ENCODE measurements around the gene MALAT1. TPM values are rescaled to one million over a fixed set of nuclear protein-coding genes. Genes with fewer than 3 reads are reported as not detected.

MALAT1 gene
- total and polyA plus RNA-seq, 2 of the 8 experiments (the other 6 are each of a cell fraction or from before 2014, with no cell fraction given): 115 to 984 TPM

DNA sequence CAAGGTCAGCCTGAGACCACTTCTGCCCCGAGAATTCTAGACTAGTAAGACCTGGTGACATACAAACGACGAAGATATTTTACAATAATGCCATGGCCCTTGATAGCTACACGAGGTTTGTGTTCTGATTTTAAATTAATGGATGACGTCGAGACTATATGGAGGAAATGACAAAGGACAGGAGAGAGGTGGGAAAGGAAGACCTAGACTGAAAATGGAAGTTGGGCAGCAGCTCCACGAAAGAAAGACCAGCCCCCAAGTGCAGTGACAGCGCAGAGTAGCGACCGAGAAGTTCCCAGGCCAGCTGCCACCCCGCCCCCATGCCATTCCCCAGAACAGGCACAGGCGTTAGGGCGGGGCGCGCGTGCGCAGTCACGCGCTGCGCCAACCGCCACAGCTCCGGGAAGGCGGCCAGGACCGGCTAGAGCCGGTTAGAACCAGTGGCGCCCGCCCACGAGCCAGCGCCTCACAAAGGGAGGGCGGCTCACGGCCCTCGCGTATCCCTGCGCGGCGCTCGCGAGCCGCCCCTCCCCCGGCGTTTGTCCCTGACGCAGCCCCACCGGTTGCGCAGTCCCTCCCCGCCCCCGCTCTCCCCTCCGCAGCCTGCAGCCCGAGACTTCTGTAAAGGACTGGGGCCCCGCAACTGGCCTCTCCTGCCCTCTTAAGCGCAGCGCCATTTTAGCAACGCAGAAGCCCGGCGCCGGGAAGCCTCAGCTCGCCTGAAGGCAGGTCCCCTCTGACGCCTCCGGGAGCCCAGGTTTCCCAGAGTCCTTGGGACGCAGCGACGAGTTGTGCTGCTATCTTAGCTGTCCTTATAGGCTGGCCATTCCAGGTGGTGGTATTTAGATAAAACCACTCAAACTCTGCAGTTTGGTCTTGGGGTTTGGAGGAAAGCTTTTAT lies 1.5 kb upstream of the MALAT1 start:
- H2BK15ac ChIP-seq (ENCODE audit: low read length): peak overlapping the region; percentile 83; the same call in 1 of the 2 replicates
- peak overlapping the region; percentile 82 to 100 (median 95) for H3K4me3 ChIP-seq (ENCODE audit: extremely low read depth in 1 of 4, insufficient read depth in 2 of 4, low read depth in 3 of 4, low read length in 4 of 4)
- POLR2A ChIA-PET (ENCODE audit: partially characterized antibody): interaction anchor here (0.6 to 29.8 kb wide), 44 partner anchors 2 to 407 kb away, joined by 3 to 1569 read pairs (median 6); partner anchors contain the start of genes FAM89B, FAU, FRMD8 and MALAT1
- TF ChIP-seq CEBPB (IDR thresholded peaks at IDR 0.05; ENCODE audit: low read depth, low read length): peak; percentile 87
- TF ChIP-seq SIX5 (IDR thresholded peaks at IDR 0.05; ENCODE audit: low read depth, low read length): no peak
- TF ChIP-seq RXRA (IDR thresholded peaks at IDR 0.05; ENCODE audit: insufficient read depth, low read depth, low read length): no peak
- TF ChIP-seq TBP (IDR thresholded peaks at IDR 0.05; ENCODE audit: low read depth, low read length): peak; percentile 96
- TF ChIP-seq SP1 (IDR thresholded peaks at IDR 0.05; ENCODE audit: low read depth, low read length): peak; percentile 92
- TF ChIP-seq ATF3 (IDR thresholded peaks at IDR 0.05; ENCODE audit: insufficient read depth, low read depth, low read length): no peak
- TF ChIP-seq SAP30 (IDR thresholded peaks at IDR 0.05; ENCODE audit: insufficient read depth, insufficient replicate concordance, low read length): no peak
- TF ChIP-seq KDM4A (IDR thresholded peaks at IDR 0.05; ENCODE audit: low read depth, low read length, severe bottlenecking): peak; percentile 37
- no peak for TF ChIP-seq KDM1A (IDR thresholded peaks at IDR 0.05; ENCODE audit: borderline replicate concordance, low read length)
- peak; percentile 98 for TF ChIP-seq TAF1 (IDR thresholded peaks at IDR 0.05; ENCODE audit: low read depth, low read length)

More for the DNA sequence above, 1.5 kb upstream of the MALAT1 start:
- Histone ChIP-seq H3K27me3 (replicated peaks in 1 of 4; ENCODE audit: control insufficient read depth in 3 of 4, extremely low read depth in 1 of 4, insufficient read depth in 3 of 4, low read length in 3 of 4) (no peaks in the 10 kb centered on the region), H4K20me1 (replicated peaks in 1 of 2; ENCODE audit: control insufficient read depth in 1 of 2, insufficient read depth in 2 of 2, low read length in 2 of 2) (peaks cover 15 to 20% of the 10 kb centered on the region in 2 experiments), H3K9ac (replicated peaks in 1 of 4; ENCODE audit: extremely low read depth in 1 of 4, low read depth in 3 of 4, low read length in 3 of 4) (peak overlapping the region; percentile 92 to 99 (median 96)), H3K23ac (ENCODE audit: insufficient read length) (no peak overlapping the region), H3K23me2 (ENCODE audit: low read depth, low read length) (peaks cover 15% of the 10 kb centered on the region), H3K36me3 (ENCODE audit: control insufficient read depth in 2 of 4, insufficient read depth in 4 of 4, low read length in 3 of 4) (peaks cover 6 to 26% (median 13%) of the 10 kb centered on the region in 4 experiments), H3K18ac (ENCODE audit: extremely low read depth, low read length) (peak overlapping the region; percentile 91), H3K4me2 (ENCODE audit: insufficient read depth in 1 of 2, low read depth in 2 of 2, low read length in 2 of 2) (peak overlapping the region; percentile 90 to 98), H4K5ac (ENCODE audit: insufficient read length, low read depth, low read length) (peak overlapping the region; percentile 96), H2BK5ac (ENCODE audit: low read depth, low read length) (peak overlapping the region; percentile 99), H3K9me3 (ENCODE audit: insufficient read depth in 2 of 2, low read depth in 1 of 2, low read length in 1 of 2) (no peaks in the 10 kb centered on the region), H3K4ac (replicated peaks; ENCODE audit: insufficient read length, low read depth, low read length) (peak overlapping the region; percentile 97), H2BK20ac (ENCODE audit: low read length) (no peak overlapping the region), H3K14ac (ENCODE audit: insufficient read length) (no peak overlapping the region), H2AK5ac (ENCODE audit: low read depth, low read length) (peak overlapping the region; percentile 99; the same call in 1 of the 2 replicates), H3K79me1 (ENCODE audit: low read depth, low read length) (no peaks in the 10 kb centered on the region; the same call in 1 of the 2 replicates), H3K4me1 (replicated peaks in 1 of 4; ENCODE audit: control insufficient read depth in 3 of 4, insufficient read depth in 4 of 4, low read length in 3 of 4) (peaks cover 7 to 21% (median 12%) of the 10 kb centered on the region in 4 experiments; a peak in 6 of 7 replicates), H2AFZ (ENCODE audit: low read length) (no peak overlapping the region), H4K8ac (ENCODE audit: extremely low read depth, insufficient read depth, low read length) (peak overlapping the region; percentile 100; the same call in 1 of the 2 replicates), H3K27ac (ENCODE audit: low read depth, low read length) (peak overlapping the region; percentile 99), H2BK12ac (ENCODE audit: low read depth, low read length) (peak overlapping the region; percentile 98), H3K56ac (replicated peaks; ENCODE audit: insufficient read length, low read depth, low read length) (peak overlapping the region; percentile 96), H3K79me2 (ENCODE audit: control insufficient read depth in 1 of 2, insufficient read depth in 2 of 2, low read length in 2 of 2) (peaks cover 28 to 54% of the 10 kb centered on the region in 2 experiments), H4K91ac (replicated peaks; ENCODE audit: insufficient read length, low read length) (peak overlapping the region; percentile 100), H2BK120ac (replicated peaks; ENCODE audit: low read depth, low read length) (peak overlapping the region; percentile 96)
- FAIRE-seq (no peak), DNase-seq (ENCODE audit: low read depth in 1 of 2, low spot score in 2 of 2) (peak; percentile 97)
- 5% methylated on average over 44 of the region's 61 CpGs; no CpG with 5 or more reads in 1 of the 2 experiments for WGBS, 2 experiments (ENCODE audit: extremely low coverage in 1 of 2, insufficient coverage in 1 of 2, insufficient read length in 1 of 2, insufficient replicate concordance in 2 of 2, low coverage in 1 of 2, low lambda C conversion rate in 2 of 2, missing lambda C conversion rate in 1 of 2)
- CTCF ChIA-PET (ENCODE audit: partially characterized antibody): interaction anchor here (0.5 to 29.0 kb wide), 11 partner anchors 9 to 298 kb away, joined by 3 to 809 read pairs (median 5); no protein-coding TSS in a partner anchor
